HG02970 (cell line): ENCODE measurements around the gene MICOS13.
"Not testable (repeated sequence)": the region's sequence is repeated elsewhere in the genome, so short reads cannot be mapped to it uniquely, and the experiment has no call there.

ENCODE experiments used
- ATAC-seq: cut with Tn5 transposase; IDR thresholded peaks from one replicate; pipeline ENCODE4 v1.9.1; 2021; ENCODE audit warnings: mild to moderate bottlenecking, moderate library complexity, moderate number of reproducible peaks; ENCODE audit not compliant: unreplicated experiment, low FRiP score

The MICOS13 gene

DNA sequence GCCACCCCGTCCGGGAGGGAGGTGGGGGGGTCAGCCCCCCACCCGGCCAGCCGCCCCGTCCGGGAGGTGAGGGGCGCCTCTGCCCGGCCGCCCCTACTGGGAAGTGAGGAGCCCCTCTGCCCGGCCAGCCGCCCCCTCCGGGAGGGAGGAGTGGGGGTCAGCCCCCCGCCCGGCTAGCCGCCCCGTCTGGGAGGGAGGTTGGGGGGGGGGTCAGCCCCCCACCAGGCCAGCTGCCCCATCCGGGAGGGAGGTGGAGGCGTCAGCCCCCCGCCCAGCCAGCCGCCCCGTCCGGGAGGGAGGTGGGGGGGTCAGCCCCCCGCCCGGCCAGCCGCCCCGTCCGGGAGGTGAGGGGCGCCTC lies 21.7 kb upstream of the MICOS13 start:
- not testable (repeated sequence) for ATAC-seq

DNA sequence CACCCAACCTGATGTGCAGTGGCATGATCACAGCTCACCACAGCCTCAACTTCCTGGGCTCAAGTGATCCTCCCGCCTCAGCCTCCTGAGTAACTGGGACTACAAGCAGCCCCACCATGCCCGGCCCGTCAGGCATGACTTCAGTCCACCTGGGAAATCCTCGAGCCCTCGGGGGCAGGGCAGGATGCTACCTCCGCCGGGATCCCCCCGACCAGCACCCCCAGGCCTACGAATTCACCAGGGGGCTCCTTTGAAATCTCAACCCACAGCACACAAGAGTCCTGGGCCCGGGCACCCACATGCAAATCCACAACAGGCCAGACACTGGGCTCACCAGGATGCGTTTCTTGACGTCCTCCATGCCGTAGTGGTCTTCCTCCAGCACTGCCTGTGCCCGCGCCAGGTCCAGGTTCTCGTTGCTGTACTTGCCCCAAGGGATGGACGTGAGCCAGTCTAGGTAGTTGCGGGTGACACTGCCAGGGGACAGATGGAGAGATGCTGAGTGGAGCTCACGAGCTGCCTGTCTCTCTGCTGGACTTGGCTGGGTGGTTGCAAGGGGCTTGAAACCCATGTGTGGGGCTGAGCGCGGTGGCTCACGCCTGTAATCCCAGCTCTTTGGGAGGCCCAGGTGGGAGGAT lies 20.3 kb upstream of the MICOS13 start:
- no peak for ATAC-seq

DNA sequence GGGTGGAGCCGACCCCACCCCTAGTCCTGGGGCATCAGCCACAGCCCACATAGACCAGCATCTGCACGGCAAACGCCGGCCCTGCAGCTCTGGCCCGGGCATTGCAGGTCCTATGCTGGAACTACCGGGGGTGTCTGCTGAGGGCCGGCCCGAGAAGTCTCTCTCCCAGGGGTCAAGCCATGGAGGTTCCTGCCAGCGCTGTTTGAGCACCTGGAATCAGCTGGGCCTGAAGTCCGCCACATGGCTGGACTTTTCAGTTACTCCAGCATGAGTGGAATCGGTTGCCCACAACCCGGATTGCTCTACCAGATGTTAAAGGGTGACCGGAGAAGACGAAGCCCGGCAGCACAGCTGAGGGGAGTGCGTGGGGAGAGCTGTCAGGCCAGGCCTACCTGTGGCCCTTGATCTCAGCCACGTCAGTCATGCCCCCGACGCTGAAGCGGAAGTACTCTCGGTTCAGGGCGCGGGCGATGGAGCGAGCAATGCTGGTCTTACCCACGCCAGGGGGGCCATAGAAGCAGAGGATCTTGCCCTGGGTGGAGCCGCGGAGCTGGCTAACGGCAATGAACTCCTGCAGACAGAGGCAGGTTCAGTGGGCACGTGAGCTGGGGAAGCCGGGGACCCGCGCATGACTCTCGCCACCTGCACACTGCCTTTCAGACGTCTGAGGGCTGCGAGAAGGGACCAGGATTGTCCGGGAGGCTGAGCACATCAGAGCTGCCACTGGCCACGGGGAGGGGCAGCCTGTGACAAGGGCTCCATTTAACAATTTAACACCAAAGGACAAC lies 18.5 kb upstream of the MICOS13 start:
- no peak for ATAC-seq

DNA sequence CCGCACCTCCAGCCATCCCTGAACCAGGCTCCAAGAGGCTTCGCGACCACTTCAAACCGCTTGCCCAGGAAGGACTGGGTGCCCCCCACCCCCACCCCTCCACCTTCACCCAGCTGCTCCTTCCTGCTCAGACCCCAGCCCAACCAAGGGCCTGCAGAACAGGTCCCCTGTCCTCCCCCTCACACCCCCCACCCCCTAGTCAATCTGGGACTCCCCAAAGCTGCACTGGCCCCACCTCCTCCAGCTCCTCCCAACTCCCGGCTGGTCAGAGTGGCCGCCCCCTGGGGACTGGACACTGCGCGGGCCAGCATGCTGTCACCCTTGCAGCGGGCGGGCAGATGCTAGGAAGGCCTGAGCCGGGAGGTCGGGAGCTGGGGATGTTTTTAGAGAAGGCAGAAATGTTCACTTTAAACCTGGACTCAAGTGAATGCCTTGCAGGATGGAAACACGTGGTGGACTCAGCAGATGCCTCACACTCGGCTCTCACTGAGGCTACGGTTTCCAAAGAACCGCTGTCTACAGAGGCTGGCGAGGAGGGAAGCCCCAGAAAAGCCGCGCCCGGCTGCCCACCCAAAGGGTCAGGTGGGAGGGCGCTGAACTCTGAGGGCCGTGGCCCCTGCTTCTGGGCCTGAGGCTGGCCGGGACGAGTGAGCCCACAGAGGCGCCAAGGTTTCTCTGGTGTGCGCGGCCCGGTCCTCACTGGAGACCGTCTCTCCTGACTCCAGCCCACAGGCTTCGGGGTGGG lies 17.7 kb upstream of the MICOS13 start:
- no peak for ATAC-seq

DNA sequence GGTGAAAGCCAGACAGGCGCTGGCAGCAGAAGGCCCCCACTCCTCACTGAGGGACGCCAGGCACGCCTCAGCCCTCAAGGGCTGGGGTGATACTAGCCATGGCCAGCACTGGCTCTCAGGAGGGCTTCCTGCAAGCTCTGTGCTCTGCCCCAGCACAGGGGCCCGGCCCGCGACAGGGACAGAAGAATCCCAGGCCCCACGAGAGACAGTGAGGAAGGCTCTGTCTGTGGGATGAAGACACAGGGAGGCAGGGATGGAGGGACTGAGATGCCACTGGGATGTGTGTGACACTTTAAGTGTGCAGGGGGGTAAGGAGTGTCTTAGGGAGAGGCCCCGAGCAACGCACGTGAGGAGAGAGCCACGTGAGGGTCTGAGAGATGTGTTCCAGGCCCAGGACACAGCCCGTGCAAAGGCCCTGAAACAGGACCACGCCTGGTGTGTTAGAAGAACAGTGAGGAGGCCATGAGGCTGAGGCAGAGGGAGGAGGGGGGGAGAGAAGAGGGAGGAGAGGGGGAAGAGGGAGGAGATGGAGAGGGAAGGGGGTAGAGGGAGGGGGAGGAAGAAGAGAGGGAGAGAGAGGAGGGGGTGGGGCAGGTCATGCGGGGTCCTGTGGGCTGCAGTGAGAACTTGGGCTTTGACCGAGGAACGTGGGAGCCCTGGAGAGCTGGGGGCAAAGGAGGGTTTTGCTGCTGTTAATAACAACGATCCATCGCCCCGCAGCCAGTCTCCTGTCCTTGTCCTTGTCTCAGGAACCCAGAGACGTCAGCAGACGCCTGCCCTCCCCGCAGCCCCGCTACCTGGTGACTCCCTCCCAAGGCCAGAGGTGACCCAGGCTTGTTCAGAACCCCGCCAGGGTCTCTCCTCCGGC lies 16.9 kb upstream of the MICOS13 start:
- ATAC-seq = no peak

DNA sequence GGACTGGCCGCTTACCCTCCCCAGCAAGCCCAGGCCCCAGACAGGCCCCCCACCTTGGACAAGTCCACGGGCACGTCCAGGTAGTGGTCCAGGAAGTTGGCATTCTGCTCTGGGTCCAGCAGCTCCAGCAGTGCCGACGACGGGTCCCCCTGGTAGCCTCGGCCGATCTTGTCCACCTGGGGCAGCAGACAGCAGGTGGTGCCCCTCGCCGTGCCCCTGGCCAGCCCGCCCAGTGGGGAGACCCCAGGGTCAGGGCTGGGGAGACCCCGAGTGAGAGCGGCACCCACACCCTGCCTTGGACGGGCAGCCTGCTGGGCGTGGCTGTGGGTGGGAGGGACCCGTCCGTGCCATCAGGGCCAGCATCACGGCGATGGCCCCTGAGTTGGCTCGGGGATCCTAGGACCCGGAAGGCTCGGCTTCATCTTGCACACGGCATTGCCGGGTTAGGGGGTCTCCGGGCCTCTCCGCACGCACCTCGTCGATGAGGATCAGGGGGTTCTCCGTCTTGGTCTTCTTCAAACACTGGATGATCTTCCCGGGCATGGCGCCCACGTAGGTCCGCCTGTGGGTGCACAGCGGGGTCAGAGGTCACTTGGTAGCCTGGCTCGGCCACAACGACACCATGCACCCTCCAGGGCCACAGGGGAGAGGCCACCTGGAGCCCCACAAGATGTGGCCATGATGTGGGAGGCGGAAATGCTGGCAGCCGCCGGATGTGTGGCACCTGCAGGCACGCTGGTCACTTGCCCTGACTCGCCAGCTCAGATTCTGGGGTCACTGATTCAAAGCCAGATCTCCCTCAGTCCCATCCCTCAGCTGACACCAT lies 16.1 kb upstream of the MICOS13 start:
- no peak for ATAC-seq

DNA sequence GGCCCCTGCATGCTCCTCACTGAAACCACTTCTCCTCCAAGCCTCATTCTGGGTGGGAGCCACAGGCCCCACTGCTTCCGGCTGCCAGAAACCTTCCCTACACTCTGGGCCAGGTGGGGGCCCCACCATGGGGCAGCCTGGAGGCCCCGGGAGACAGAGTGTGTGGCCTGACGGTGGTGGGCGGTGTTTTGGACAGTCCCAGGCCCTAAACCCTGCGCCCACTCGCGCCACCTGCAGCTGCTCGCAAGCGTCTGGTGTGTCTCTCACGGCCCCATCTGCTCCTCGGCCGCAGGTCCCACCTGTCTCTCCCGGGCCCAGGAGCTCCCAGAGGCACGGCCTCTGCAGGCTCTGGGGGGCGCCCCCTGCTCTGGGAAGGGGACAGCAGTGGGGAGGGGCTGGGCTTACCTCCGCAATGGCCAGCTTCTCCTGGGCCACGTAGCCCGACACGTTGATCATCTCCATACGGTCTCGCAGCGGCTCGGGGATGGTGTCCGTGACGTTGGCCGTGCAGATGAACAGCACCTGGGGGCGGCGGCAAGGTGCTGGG lies 15.4 kb upstream of the MICOS13 start:
- no peak for ATAC-seq

DNA sequence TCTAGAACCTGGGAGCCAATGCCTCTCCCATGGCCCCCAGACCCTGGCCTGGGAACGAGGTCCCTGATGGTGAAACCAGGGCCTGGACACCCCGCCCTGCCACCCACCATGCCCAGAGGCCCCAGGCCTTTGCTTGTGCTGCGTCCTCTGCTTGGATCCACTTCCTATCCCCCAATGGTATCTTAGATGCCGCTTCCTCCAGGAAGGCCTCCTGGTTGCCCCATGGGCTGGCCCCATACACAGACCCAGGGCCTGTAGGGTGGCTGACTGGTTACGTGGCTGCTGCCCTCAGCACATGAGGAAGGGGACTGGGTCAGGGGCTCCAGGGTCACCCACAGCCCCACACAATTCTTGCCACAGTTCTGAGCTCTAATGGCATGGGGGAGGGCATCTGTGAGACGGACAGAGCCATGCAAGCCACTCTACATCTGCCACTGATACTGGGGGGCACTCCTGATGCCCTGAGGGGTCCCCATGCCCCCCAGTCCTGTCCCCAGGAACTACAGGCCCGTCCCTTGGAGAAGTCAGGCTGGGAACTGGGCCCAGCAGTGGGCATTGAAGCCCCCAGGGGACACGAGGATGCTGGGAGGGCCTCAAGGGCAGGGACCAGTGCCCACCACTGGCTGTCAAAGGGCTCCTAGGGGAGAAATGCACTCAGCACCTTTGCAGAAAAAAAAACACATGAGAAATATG lies 14.8 kb upstream of the MICOS13 start:
- no peak for ATAC-seq

DNA sequence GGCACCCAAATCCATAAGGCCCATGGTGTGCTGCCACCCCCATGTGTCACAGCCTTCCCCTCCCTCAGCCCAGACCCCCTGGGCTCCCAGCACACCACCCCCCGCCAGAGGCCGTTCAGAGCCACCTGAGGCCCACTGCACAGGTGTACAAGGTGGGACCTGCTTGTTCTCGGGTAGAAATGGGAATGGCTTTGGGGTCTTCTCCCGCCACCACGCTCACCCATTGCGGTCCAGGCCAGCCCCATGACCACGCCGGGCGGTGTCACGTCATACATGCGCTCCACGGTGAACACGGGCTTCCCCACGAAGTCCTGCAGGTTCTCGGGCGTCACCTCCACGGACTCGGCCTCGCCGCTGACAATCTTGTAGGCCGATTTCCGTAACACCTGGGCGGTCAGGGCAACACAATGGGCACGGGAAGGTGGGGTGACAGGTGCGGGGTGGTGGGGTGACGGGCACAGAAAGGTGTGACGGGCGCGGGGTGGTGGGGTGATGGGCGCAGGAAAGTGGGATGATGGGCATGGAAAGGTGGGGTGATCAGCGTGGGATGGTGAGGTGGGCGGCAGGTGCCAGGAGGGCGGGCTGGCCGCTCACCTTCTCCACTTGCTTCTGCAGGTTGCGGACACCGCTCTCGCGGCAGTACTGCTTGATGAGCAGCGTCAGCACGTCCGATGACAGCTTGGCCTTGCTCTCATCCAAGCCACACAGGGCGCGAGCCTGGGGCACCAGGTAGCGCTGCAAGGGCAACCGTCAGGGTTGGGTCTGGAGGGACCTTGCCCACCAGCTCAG lies 14.0 kb upstream of the MICOS13 start:
- ATAC-seq = no peak

DNA sequence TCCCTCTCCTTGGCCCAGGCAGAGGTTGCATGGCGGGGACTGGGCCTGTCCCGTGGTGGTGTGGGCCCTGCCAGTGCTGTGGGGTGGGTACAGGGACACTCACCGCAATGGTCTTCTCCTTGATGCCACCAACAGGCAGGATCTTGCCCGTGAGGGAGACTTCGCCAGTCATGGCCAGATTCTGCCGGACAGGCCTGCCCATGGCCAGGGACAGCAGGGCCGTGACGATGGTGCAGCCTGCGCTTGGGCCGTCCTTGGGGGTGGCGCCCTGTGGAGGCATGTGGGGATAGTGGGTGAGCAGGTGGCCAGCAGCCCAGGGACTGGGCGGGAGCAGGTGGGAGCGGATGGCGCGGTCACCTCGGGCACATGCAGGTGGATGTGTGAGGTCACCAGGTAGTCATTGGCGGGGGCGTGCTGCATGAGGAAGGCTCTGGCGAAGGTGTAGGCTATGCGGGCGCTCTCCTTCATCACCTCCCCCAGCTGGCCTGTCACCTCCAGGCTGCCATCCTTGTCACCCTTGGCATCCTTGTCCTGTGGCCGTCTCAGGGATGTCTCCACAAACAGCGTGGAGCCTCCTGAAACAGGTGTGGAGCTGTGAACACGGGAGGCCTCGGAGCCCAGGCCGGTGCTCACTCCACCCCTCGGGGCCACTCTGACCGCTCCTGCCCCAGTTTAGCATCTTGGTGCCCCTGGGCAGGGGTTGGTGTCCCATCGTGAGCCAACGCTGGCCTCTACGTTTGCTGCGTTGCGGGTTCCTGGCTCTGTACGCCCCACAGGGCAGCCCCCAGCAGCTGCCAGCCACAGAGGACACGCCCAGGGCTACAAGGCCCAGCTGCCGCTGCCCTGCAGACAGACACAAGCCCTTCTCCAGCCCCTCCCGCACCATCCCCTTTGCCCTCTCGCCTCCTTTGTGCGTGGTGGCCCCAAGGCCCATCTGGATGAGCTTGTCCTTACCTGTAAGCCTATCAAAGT lies 13.2 kb upstream of the MICOS13 start:
- no peak for ATAC-seq

DNA sequence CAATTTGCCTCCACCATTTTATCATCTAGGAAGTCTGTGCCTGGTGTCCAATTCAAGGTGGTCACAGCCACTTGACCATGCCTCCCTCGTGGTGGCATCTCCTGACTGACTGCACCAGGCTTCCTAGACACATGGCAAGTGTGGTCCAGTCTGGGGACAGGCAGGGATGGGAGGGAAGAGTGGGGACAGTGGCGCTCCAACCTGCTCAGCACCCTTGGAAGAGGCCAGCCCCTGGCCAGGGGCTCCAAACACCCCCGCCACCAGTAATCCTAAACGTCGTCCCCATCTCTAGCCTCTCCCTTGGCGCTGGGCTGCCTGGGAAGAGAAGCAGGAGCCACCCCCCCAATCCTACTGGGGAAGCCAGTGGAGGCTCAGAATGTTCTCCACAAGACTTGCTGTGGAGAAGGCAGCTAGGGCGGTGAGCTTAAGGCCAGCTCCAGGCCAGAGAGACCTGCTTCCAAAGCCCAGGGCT lies 12.4 kb upstream of the MICOS13 start:
- no peak for ATAC-seq

DNA sequence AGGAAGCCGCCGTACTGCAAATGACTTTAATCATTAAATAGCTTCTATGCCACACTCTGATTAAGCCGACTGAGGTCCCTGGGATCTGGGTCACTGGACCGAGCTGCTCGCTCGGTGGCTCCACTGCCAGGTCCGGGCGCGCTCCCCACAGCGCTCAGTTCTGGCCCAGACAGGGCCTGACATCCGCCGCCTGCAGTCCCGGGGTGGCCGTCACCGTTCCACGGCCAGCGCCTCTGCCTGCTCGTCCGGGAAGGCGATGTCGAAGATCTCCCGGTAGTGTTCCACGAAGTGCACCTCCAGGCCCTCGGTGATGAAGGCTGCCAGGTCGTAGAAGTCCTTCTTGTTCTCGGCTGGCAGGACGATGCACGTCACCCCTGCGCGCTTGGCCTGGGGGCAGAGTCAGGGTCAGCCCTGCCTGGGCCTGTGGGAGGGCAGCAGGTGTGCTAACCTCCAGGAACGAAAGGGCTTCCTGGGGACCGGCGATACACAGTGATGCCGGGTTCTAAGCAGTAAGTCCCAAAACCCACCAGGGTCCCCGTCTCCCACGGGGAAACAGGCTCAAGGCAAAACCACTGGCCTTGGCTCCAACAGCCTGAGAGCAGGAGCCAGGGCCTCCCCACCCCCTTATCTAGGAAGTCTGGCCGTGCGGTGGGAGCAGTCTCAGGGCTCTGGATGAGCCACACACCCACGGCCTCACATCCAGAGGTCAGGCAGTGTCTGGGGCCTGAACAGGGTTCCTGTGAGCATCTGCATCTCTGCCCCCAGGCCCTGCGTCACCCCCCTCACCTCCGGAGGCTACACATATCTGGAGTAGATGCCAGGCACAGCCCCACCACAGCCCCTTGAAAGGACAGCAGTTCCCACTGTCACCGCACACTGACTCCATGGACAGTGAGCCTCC lies 11.8 kb upstream of the MICOS13 start:
- ATAC-seq = no peak

DNA sequence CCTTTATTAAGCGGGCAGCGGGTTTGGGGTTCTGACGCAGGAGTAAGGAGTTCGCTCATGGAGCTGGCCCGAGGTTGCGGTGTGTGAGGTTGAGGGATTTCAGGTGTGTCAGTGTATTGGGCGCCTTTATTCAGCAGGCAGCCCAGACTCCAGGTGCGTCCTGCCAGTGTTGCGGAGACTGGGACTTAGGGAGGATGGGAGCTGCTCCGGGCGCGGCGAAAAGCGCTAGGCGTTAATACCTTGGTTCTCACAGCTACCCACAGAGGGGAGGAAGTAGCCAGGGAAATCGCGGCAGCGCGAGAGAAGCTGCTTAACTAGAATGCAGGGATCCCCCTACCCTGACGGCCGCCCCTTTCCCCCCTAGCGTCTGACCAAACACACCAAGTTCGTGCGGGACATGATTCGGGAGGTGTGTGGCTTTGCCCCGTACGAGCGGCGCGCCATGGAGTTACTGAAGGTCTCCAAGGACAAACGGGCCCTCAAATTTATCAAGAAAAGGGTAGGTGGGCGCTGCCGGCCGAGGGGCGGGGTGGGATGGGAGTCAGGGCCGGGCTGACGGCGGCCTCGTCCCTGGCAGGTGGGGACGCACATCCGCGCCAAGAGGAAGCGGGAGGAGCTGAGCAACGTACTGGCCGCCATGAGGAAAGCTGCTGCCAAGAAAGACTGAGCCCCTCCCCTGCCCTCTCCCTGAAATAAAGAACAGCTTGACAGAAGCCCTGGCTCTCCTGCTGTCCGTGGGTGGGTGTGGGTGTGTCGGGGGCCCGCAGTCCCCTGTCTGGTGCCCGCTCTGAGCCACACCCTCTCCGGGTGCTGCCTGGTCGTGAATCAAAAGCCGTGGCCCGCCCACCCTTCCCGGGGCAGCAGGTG lies 10.9 kb upstream of the MICOS13 start:
- ATAC-seq = no peak

DNA sequence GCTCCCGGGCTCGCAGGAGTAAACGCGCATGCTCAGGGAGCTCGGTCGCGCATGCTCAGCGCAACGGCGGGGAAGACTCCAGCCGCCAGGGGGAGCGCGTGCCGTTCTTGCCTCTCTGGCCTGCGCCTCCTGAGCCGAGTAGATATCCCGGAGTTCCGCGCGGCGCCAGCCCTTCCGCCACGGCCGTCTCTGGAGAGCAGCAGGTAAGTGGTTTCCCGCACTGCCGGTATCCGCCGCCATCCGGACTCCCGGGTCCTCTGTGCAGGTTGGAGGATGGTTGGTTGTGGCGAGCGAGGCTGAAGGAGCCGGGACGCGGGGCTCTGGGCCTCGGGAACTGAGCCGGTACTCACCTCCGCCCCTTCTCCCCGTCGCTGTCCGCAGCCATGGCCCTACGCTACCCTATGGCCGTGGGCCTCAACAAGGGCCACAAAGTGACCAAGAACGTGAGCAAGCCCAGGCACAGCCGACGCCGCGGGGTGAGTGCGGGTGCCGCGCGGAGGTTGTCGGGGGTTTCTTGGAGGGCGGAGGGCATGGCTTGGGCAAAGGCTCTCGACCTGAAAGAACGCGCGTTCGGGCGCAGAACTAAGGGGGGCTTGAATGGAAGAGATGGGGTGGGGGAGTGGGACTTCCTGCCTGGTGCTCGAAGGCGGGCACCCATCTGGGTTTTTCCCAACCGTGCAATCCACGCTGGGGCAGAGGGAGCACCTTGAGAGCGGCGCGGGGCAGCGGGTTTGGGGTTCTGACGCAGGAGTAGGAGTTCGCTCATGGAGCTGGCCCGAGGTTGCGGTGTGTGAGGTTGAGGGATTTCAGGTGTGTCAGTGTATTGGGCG lies 10.0 kb upstream of the MICOS13 start, which contains the start of gene RPL36:
Gene RPL36, plus strand, starts transcription at position 171 of the 830 bp plus-strand sequence. Its CDS starts 213 bp downstream, at position 384.
- peak; percentile 47 for ATAC-seq
